HCT116 (cell line): ENCODE measurements around the gene DBR1.

Experiments
- EZH2 ChIP-seq: fragments of 200-600 bp; sonication (generic); IDR thresholded peaks from 2 replicates; pipeline ENCODE4 v1.6.1; 2017; ENCODE audit warnings: antibody characterized with exemption, mixed run types
- TF ChIP-seq, protein P1 (sequence below): IDR thresholded peaks from 2 replicates; pipeline ENCODE4 v1.6.1; 2012; ENCODE audit warnings: low read depth

DNA sequence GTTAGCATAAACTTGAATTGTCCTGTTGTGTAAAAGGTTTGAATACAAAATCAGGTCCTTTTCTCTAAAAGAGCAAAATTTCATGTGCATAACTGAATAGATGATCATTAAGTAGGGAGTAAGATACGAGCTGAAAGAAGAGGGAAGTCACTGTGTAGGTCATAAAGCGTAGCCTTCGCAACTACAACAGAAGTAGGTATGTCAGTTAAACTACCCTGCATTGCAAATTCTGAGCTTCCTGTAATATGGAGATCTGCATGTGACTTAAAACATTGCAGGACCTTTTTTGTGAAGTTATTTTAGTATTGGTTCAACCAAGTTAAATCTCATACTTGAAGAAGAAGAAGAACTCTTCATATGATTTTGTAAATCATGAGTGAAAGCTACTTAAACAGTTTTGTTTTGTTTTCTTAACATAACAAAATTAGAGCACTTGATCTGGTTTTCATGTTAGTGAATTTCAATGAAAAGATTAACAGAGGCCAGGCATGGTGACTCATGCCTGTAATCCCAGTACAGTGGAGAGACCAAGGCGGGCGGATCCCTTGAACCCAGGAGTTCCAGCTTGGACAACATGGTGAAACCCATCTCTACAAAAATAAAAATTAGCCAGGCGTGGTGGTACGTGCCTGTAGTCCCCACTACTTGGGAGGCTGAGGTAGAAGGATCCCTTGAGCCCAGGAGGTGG, 38.8 kb upstream of the DBR1 start:
- TF ChIP-seq EZH2, result no peak
- TF ChIP-seq, protein P1, sequence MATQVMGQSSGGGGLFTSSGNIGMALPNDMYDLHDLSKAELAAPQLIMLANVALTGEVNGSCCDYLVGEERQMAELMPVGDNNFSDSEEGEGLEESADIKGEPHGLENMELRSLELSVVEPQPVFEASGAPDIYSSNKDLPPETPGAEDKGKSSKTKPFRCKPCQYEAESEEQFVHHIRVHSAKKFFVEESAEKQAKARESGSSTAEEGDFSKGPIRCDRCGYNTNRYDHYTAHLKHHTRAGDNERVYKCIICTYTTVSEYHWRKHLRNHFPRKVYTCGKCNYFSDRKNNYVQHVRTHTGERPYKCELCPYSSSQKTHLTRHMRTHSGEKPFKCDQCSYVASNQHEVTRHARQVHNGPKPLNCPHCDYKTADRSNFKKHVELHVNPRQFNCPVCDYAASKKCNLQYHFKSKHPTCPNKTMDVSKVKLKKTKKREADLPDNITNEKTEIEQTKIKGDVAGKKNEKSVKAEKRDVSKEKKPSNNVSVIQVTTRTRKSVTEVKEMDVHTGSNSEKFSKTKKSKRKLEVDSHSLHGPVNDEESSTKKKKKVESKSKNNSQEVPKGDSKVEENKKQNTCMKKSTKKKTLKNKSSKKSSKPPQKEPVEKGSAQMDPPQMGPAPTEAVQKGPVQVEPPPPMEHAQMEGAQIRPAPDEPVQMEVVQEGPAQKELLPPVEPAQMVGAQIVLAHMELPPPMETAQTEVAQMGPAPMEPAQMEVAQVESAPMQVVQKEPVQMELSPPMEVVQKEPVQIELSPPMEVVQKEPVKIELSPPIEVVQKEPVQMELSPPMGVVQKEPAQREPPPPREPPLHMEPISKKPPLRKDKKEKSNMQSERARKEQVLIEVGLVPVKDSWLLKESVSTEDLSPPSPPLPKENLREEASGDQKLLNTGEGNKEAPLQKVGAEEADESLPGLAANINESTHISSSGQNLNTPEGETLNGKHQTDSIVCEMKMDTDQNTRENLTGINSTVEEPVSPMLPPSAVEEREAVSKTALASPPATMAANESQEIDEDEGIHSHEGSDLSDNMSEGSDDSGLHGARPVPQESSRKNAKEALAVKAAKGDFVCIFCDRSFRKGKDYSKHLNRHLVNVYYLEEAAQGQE, result no peak
